Adrenal gland (tissue), 5 donors: ENCODE measurements around the gene MVB12B.

Experiments used
- POLR2A ChIP-seq, 2 donors: fragments of 450-650 bp; IDR thresholded peaks; one replicate each; pipeline ENCODE4 v1.6.1; 2017; ENCODE audit warnings: antibody characterized with exemption in 2 of 2, mild to moderate bottlenecking in 2 of 2, moderate library complexity in 1 of 2
- TF ChIP-seq, protein P1 (sequence below), 6 experiments: fragments of 450-650 bp in 4 of 6; fragments of 200-600 bp in 2 of 6; sonication (generic) in 1 of 6; IDR thresholded peaks; 1 replicate in 5 of 6; 2 replicates in 1 of 6; pipeline versions ENCODE4 v1.5.1 to v1.8.0; 2016 to 2021; ENCODE audit warnings: antibody characterized with exemption in 6 of 6, mild to moderate bottlenecking in 2 of 6, moderate library complexity in 1 of 6
- donor health status: DM: no; HTN: no; CAD: no.

DNA sequence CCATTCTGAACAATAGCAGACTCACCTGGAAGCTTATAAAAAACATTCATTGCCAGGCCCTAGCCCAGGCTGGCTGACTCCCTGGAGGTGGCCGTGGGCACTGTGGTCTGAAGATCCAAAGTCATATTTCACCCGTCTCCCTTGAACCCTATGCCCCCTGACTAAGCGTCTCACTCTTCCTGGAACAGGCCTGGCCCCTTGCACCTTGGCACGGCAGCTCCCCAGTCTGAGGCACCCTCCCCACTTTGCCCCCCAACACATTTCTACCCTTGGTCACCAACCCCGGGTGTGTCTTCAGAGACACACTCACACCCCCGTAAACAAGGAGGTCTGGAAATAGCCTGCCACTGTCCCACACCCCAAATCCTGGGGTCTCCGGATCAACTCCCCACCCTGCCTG is 218.5 kb downstream of the MVB12B start:
- TF ChIP-seq, protein P1, sequence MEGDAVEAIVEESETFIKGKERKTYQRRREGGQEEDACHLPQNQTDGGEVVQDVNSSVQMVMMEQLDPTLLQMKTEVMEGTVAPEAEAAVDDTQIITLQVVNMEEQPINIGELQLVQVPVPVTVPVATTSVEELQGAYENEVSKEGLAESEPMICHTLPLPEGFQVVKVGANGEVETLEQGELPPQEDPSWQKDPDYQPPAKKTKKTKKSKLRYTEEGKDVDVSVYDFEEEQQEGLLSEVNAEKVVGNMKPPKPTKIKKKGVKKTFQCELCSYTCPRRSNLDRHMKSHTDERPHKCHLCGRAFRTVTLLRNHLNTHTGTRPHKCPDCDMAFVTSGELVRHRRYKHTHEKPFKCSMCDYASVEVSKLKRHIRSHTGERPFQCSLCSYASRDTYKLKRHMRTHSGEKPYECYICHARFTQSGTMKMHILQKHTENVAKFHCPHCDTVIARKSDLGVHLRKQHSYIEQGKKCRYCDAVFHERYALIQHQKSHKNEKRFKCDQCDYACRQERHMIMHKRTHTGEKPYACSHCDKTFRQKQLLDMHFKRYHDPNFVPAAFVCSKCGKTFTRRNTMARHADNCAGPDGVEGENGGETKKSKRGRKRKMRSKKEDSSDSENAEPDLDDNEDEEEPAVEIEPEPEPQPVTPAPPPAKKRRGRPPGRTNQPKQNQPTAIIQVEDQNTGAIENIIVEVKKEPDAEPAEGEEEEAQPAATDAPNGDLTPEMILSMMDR (IDR thresholded peaks at IDR 0.05) = no peak
- TF ChIP-seq POLR2A (IDR thresholded peaks at IDR 0.05) = no peak
